ENCODE measurements around the gene F10. TPM values are rescaled to one million over a fixed set of nuclear protein-coding genes. Genes with fewer than 3 reads are reported as not detected.
A peak's percentile ranks its signal among the peaks of the same experiment; 100 is the strongest.

Gene F10
- total RNA-seq, 1 donor from 2014 or later: not detected

GRCh38 chr13:113124211-113124970 is 1.8 kb downstream of the F10 start:
- Mint-ChIP-seq H3K27me3 (peaks cover 27% of the 10 kb centered on the region), H3K27ac (no peak overlapping the region), H3K4me1 (no peaks in the 10 kb centered on the region), H3K4me3 (no peak overlapping the region), H3K36me3 (ENCODE audit: low read depth) (no peaks in the 10 kb centered on the region), H3K9me3 (no peaks in the 10 kb centered on the region)
- DNase-seq: peak; percentile 2
- POLR2A ChIA-PET: no interaction called here
- CTCF ChIA-PET: no interaction called here
- no peak for TF ChIP-seq CTCF (IDR thresholded peaks at IDR 0.05)
- ATAC-seq (ENCODE audit: low read depth): no peak
- intact Hi-C loops (cut with micrococcal nuclease): no loop called here

- no peak for ATAC-seq (ENCODE audit: low read depth)
- TF ChIP-seq CTCF (IDR thresholded peaks at IDR 0.05): no peak
- H3K4me1 Mint-ChIP-seq: no peaks in the 10 kb centered on the region
These were observed 3.1 kb downstream of the F10 start for GRCh38 chr13:113125506-113126264.

GRCh38 chr13:113126265-113127150 is 3.9 kb downstream of the F10 start:
- ATAC-seq (ENCODE audit: low read depth) (no peak), DNase-seq (no peak)
- no peak for TF ChIP-seq CTCF (IDR thresholded peaks at IDR 0.05)
- peaks cover 37% of the 10 kb centered on the region for H3K27me3 Mint-ChIP-seq
- intact Hi-C loops (cut with micrococcal nuclease): no loop called here
- no peaks in the 10 kb centered on the region for H3K4me1 Mint-ChIP-seq
- H3K4me3 Mint-ChIP-seq: no peak overlapping the region
- CTCF ChIA-PET: no interaction called here
- H3K9me3 Mint-ChIP-seq: no peaks in the 10 kb centered on the region
- no peaks in the 10 kb centered on the region for H3K36me3 Mint-ChIP-seq (ENCODE audit: low read depth)
- POLR2A ChIA-PET: no interaction called here
- no peak overlapping the region for H3K27ac Mint-ChIP-seq

More at GRCh38 chr13:113125506-113126264, 3.1 kb downstream of the F10 start:
- Mint-ChIP-seq H3K9me3 (no peaks in the 10 kb centered on the region), H3K36me3 (ENCODE audit: low read depth) (no peaks in the 10 kb centered on the region), H3K4me3 (no peak overlapping the region), H3K27ac (no peak overlapping the region), H3K27me3 (peaks cover 32% of the 10 kb centered on the region)
- DNase-seq: no peak
- ChIA-PET CTCF (no interaction called here), POLR2A (no interaction called here)
- intact Hi-C loops (cut with micrococcal nuclease): no loop called here

GRCh38 chr13:113129480-113129879 is 6.9 kb downstream of the F10 start:
- CTCF ChIA-PET: no interaction called here
- intact Hi-C loops (cut with micrococcal nuclease): no loop called here
- H3K4me1 Mint-ChIP-seq: no peaks in the 10 kb centered on the region
- POLR2A ChIA-PET: no interaction called here
- H3K36me3 Mint-ChIP-seq (ENCODE audit: low read depth): no peaks in the 10 kb centered on the region
- H3K4me3 Mint-ChIP-seq: no peak overlapping the region
- TF ChIP-seq CTCF (IDR thresholded peaks at IDR 0.05): no peak
- DNase-seq (peak; percentile 11), ATAC-seq (ENCODE audit: low read depth) (no peak)
- H3K27ac Mint-ChIP-seq: no peak overlapping the region
- peaks cover 2% of the 10 kb centered on the region for H3K9me3 Mint-ChIP-seq
- H3K27me3 Mint-ChIP-seq: peaks cover 40% of the 10 kb centered on the region

All from activated B cell treated with CpG ODN at 0.5 μM for 24 hours (primary cell).